Adrenal gland (tissue), 5 donors: ENCODE results near the gene SLC13A4.

Experiments
- CTCF ChIP-seq, 6 experiments: fragments of 450-650 bp in 4 of 6; fragments of 200-600 bp in 2 of 6; sonication (generic) in 1 of 6; IDR thresholded peaks; 1 replicate in 5 of 6; 2 replicates in 1 of 6; pipeline versions ENCODE4 v1.5.1 to v1.8.0; 2016 to 2021; ENCODE audit warnings: antibody characterized with exemption in 6 of 6, mild to moderate bottlenecking in 2 of 6, moderate library complexity in 1 of 6
- POLR2A ChIP-seq, 2 donors: fragments of 450-650 bp; IDR thresholded peaks; one replicate each; pipeline ENCODE4 v1.6.1; 2017; ENCODE audit warnings: antibody characterized with exemption in 2 of 2, mild to moderate bottlenecking in 2 of 2, moderate library complexity in 1 of 2
- donor health status: DM: no; HTN: no; CAD: no.

- no peak for TF ChIP-seq POLR2A (IDR thresholded peaks at IDR 0.05)
- TF ChIP-seq CTCF (IDR thresholded peaks at IDR 0.05) = no peak
Observed at GRCh38 chr7:135715673-135716072, 12.3 kb downstream of the SLC13A4 start.
